G401.6 (cell line): ENCODE results near the gene RIT1.

Source experiments
- FAIRE-seq: peaks from 2 replicates; lab custom pipeline; 2012; peaks lifted over from hg19 to GRCh38; lab: Jason Lieb, UNC

RIT1 gene

GRCh38 chr1:155856257-155856974 lies 54.7 kb downstream of the RIT1 start:
- no peak for FAIRE-seq

- no peak for FAIRE-seq
These were observed 60.8 kb downstream of the RIT1 start for GRCh38 chr1:155850345-155850744.

DNA sequence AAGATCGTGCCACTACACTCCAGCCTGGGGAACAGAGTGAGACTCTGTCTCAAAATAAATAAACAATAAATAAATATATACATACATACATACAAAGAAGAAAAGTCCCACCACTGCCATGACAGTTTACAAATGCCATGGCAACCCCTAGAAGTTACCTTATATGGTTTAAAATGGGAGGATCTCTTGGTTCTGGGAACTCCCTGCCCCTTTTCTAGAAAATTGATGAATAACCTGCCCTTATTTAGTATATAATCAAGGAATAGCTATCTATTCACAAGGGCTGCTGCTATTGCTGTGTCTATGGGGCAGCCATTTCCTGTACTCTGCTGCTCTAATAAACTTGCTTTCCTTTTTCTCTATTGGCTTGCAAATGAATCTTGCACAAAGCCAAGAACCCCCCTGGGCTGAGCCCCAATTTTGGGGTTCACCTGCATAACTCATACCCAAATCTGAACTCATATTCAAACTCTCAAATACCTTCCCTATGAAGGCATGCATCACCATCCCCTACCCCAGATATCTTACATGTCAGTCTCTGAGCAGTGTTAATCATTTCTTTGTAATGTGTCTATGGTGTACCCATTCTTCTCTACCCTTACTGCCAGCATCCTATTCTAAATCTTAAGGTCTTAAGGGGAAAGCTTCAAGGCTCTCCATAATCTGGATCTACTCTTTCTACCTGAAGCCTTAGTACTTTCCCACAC lies 63.2 kb downstream of the RIT1 start:
- FAIRE-seq = no peak
